HepG2 (cell line): ENCODE measurements around the gene TMEM135.
A peak's percentile ranks its signal among the peaks of the same experiment; 100 is the strongest.

Source experiments
- ASH2L ChIP-seq: fragments of 300-600, 200-600 bp; sonication (generic); IDR thresholded peaks from 2 replicates; pipeline ENCODE4 v1.7.0; 2017; ENCODE audit warnings: low read depth, mild to moderate bottlenecking, moderate library complexity, mixed read lengths, low read length; ENCODE audit not compliant: insufficient read length
- EP300 ChIP-seq, 3 experiments: sonication (generic) in 1 of 3; formaldehyde crosslinking in 1 of 3; IDR thresholded peaks; 2 replicates each; pipeline versions ENCODE4 v1.5.1 to v1.6.1; 2011 to 2020; ENCODE audit warnings: low read depth in 2 of 3, low read length in 2 of 3, borderline replicate concordance in 1 of 3, improper control_type of control experiment in 1 of 3, mild to moderate bottlenecking in 1 of 3, missing genetic modification reagents in 1 of 3, moderate library complexity in 1 of 3
- EZH2 ChIP-seq: conservative IDR thresholded peaks from 2 replicates; pipeline ENCODE4 v1.6.1; 2012; ENCODE audit warnings: mild to moderate bottlenecking, low read depth, low read length, moderate library complexity
- ZFX ChIP-seq: sonication (generic); formaldehyde crosslinking; IDR thresholded peaks from 2 replicates; pipeline ENCODE4 v1.4.0; 2020; ENCODE audit warnings: mild to moderate bottlenecking, low read depth, missing genetic modification reagents, moderate library complexity
- TF ChIP-seq, protein P1 (sequence below): sonication (generic); formaldehyde crosslinking; IDR thresholded peaks from 2 replicates; pipeline ENCODE4 v1.5.0; 2020; ENCODE audit warnings: mild to moderate bottlenecking, missing genetic modification reagents, moderate library complexity

DNA sequence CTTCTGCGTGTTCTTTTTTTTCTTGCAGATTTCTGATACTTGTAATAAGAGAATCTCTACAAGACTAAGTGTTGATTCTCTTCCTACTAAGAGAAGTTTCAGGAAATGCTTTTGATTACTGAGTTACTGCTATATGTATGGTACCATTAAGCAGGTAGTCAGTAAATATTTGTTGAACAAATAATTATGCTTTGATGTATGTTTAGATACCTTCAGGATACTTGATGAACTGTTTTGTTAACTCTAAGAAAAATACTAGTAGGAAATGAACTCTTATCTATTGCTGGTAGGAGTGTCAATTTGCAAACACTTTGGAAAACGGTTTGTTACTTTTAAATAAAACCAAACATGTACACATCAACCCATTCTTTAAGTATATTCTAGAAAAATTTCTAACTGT, 90.6 kb downstream of the TMEM135 start:
- TF ChIP-seq EP300 (IDR thresholded peaks at IDR 0.05; ENCODE audit: low read depth in 2 of 2, low read length in 2 of 2) (peak in 1 of 2 experiments; percentile 64; a peak in 1 of 4 replicates), EP300 (CRISPR knock-in tag; IDR thresholded peaks at IDR 0.05; ENCODE audit: borderline replicate concordance) (no peak), ZFX (CRISPR knock-in tag) (no peak), ASH2L (no peak), EZH2 (no peak)
- TF ChIP-seq, protein P1, sequence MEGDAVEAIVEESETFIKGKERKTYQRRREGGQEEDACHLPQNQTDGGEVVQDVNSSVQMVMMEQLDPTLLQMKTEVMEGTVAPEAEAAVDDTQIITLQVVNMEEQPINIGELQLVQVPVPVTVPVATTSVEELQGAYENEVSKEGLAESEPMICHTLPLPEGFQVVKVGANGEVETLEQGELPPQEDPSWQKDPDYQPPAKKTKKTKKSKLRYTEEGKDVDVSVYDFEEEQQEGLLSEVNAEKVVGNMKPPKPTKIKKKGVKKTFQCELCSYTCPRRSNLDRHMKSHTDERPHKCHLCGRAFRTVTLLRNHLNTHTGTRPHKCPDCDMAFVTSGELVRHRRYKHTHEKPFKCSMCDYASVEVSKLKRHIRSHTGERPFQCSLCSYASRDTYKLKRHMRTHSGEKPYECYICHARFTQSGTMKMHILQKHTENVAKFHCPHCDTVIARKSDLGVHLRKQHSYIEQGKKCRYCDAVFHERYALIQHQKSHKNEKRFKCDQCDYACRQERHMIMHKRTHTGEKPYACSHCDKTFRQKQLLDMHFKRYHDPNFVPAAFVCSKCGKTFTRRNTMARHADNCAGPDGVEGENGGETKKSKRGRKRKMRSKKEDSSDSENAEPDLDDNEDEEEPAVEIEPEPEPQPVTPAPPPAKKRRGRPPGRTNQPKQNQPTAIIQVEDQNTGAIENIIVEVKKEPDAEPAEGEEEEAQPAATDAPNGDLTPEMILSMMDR (CRISPR knock-in tag): no peak
